Stomach (tissue), 9 donors: ENCODE measurements around the gene ARF6. TPM values are rescaled to one million over a fixed set of nuclear protein-coding genes. Genes with fewer than 3 reads are reported as not detected.
"Not testable (repeated sequence)": the region's sequence is repeated elsewhere in the genome, so short reads cannot be mapped to it uniquely, and the experiment has no call there.

Source experiments
- DNase-seq, 2 donors: peaks; one replicate each; pipeline versions ENCODE4 v3.0.0 to v3.0.0-alpha.2; 2013 to 2019
- H3K27ac ChIP-seq, 5 donors: fragments of 200-600 bp in 4 of 5; sonication (generic) in 4 of 5; one replicate each; pipeline ENCODE4 v1.5.1; 2013 to 2019; ENCODE audit warnings: mild to moderate bottlenecking in 1 of 5, moderate library complexity in 1 of 5
- H3K27me3 ChIP-seq, 3 donors: fragments of 200-600 bp; sonication (generic); one replicate each; pipeline ENCODE4 v1.5.1; 2017 to 2019; ENCODE audit warnings: mixed run types in 1 of 3
- H3K36me3 ChIP-seq, 4 donors: fragments of 200-600 bp; sonication (generic); 1 replicate in 3 of 4; 2 replicates in 1 of 4; pipeline ENCODE4 v1.5.1; 2016 to 2019
- H3K4me1 ChIP-seq, 4 donors: fragments of 200-600 bp; sonication (generic); one replicate each; pipeline ENCODE4 v1.5.1; 2016 to 2019
- H3K4me3 ChIP-seq, 4 donors: fragments of 200-600 bp; sonication (generic) in 3 of 4; one replicate each; pipeline ENCODE4 v1.5.1; 2016 to 2019; ENCODE audit warnings: mild to moderate bottlenecking in 1 of 4
- H3K9me3 ChIP-seq, 4 donors: fragments of 200-600 bp; sonication (generic); one replicate each; pipeline ENCODE4 v1.5.1; 2016 to 2019
- CTCF ChIP-seq, 7 experiments: fragments of 450-650 bp in 4 of 7; fragments of 200-600 bp in 3 of 7; sonication (generic) in 3 of 7; IDR thresholded peaks; one replicate each; pipeline ENCODE4 v1.5.1; 2016 to 2019; ENCODE audit warnings: antibody characterized with exemption in 7 of 7, control low read depth in 2 of 7, mild to moderate bottlenecking in 1 of 7
- EP300 ChIP-seq: sonication (generic); formaldehyde crosslinking; IDR thresholded peaks from one replicate; pipeline ENCODE4 v1.6.1; 2017; ENCODE audit warnings: antibody characterized with exemption
- POLR2A ChIP-seq, 4 donors: fragments of 450-650 bp; IDR thresholded peaks; one replicate each; pipeline ENCODE4 v1.6.1; 2016; ENCODE audit warnings: antibody characterized with exemption in 4 of 4, control low read depth in 2 of 4, mild to moderate bottlenecking in 1 of 4, moderate library complexity in 1 of 4
- POLR2AphosphoS5 ChIP-seq, 3 donors: sonication (generic); formaldehyde crosslinking; IDR thresholded peaks; one replicate each; pipeline ENCODE4 v1.6.1; 2016; ENCODE audit warnings: antibody characterized with exemption in 3 of 3
- WGBS, 5 donors: extraction: QIAGEN DNeasy Blood & Tissue Kit in 3 of 5; methylation state at CpG; one replicate each; pipeline versions ENCODE4 v1.1.5 to v1.1.7; 2013 to 2018; 5-methylcytosine and 5-hydroxymethylcytosine counted together
- intact Hi-C: fragments of 100-400 bp; cut with DNase I; formaldehyde crosslinking; loops from one replicate; pipeline ENCODE4 v1.15.1; 2023; ENCODE audit warnings: low total_unique reads
- polyA plus RNA-seq, 3 donors: library from polyadenylated mRNA; stranded (reverse); fragments of 200-250 nt; gene quantifications; one replicate each; pipeline ENCODE4 v1.2.3, GENCODE V29; 2013
- total RNA-seq, 5 donors: library from RNA; depleted of rRNA; stranded (reverse); fragments of >200 nt; gene quantifications; one replicate each; pipeline versions ENCODE4 v1.1.0 to v1.2.3, GENCODE V29; 2014 to 2016
- donor health status: healthy with polysubstance abuse.
- donor health status: Bipolar disorder and iron deficiency.
- donor health status: healthy.

The ARF6 gene
- total and polyA plus RNA-seq, 8 donors: 19.8 to 104 (median 48.4) TPM

GRCh38 chr14:49933704-49934103, 40.8 kb downstream of the ARF6 start:
- Histone ChIP-seq H3K27ac (no peak overlapping the region), H3K9me3 (no peaks in the 10 kb centered on the region), H3K4me3 (no peak overlapping the region), H3K4me1 (peaks cover 0 to 3% (median 0%) of the 10 kb centered on the region in 4 donors), H3K27me3 (no peaks in the 10 kb centered on the region), H3K36me3 (no peaks in the 10 kb centered on the region)
- 83 to 91% (median 90%) methylated on average over 5 of the region's 5 CpGs for WGBS, 5 donors
- TF ChIP-seq POLR2A (IDR thresholded peaks at IDR 0.05) (no peak), POLR2AphosphoS5 (IDR thresholded peaks at IDR 0.05) (no peak), CTCF (IDR thresholded peaks at IDR 0.05) (no peak), EP300 (no peak)
- intact Hi-C loops: no loop called here
- no peak for DNase-seq

GRCh38 chr14:49934646-49935045, 41.8 kb downstream of the ARF6 start:
- Histone ChIP-seq H3K9me3 (no peaks in the 10 kb centered on the region), H3K4me3 (no peak overlapping the region), H3K36me3 (no peaks in the 10 kb centered on the region), H3K27me3 (no peaks in the 10 kb centered on the region), H3K4me1 (peaks cover 0 to 3% (median 0%) of the 10 kb centered on the region in 4 donors), H3K27ac (no peak overlapping the region)
- peak in 1 of 2 donors; percentile 60 for DNase-seq
- TF ChIP-seq EP300 (no peak), POLR2AphosphoS5 (IDR thresholded peaks at IDR 0.05) (no peak), CTCF (IDR thresholded peaks at IDR 0.05) (no peak), POLR2A (IDR thresholded peaks at IDR 0.05) (no peak)
- intact Hi-C loops: no loop called here

GRCh38 chr14:49935526-49935925, 42.6 kb downstream of the ARF6 start:
- Histone ChIP-seq H3K27me3 (no peaks in the 10 kb centered on the region), H3K4me3 (no peak overlapping the region), H3K4me1 (peaks cover 0 to 3% (median 0%) of the 10 kb centered on the region in 4 donors), H3K36me3 (no peaks in the 10 kb centered on the region), H3K9me3 (no peaks in the 10 kb centered on the region), H3K27ac (no peak overlapping the region)
- TF ChIP-seq EP300 (no peak), POLR2A (IDR thresholded peaks at IDR 0.05) (no peak), CTCF (IDR thresholded peaks at IDR 0.05) (no peak), POLR2AphosphoS5 (IDR thresholded peaks at IDR 0.05) (no peak)
- DNase-seq: no peak
- intact Hi-C loops: no loop called here
- WGBS, 5 donors: 86 to 98% (median 95%) methylated on average over 3 of the region's 3 CpGs

- H3K4me3 ChIP-seq, DNase-seq, H3K36me3 ChIP-seq, H3K9me3 ChIP-seq, H3K27ac ChIP-seq, intact Hi-C loops, H3K4me1 ChIP-seq, H3K27me3 ChIP-seq: not testable (repeated sequence)
- 77 to 87% (median 83%) methylated on average over 2 of the region's 2 CpGs for WGBS, 5 donors
Observed at GRCh38 chr14:49936246-49936645, 43.4 kb downstream of the ARF6 start.

GRCh38 chr14:49936882-49937281, 44.0 kb downstream of the ARF6 start:
- H3K4me3 ChIP-seq, H3K27me3 ChIP-seq, H3K4me1 ChIP-seq, H3K9me3 ChIP-seq, intact Hi-C loops, DNase-seq, H3K27ac ChIP-seq, H3K36me3 ChIP-seq: not testable (repeated sequence)
- 87 to 93% (median 90%) methylated on average over 5 of the region's 5 CpGs for WGBS, 5 donors

- WGBS, 5 donors: 93 to 100% (median 97%) methylated on average over 2 of the region's 2 CpGs
- intact Hi-C loops, H3K36me3 ChIP-seq, H3K4me1 ChIP-seq, H3K4me3 ChIP-seq, DNase-seq, H3K27ac ChIP-seq, H3K27me3 ChIP-seq, H3K9me3 ChIP-seq: not testable (repeated sequence)
Observed at GRCh38 chr14:49939215-49939614, 46.3 kb downstream of the ARF6 start.
